Activated CD4-positive, alpha-beta T cell treated with anti-CD3 and anti-CD28 coated beads for 36 hours (primary cell): ENCODE data around the gene GLIS1. TPM values are rescaled to one million over a fixed set of nuclear protein-coding genes. Genes with fewer than 3 reads are reported as not detected.
A peak's percentile ranks its signal among the peaks of the same experiment; 100 is the strongest.
"Not testable (repeated sequence)": the region's sequence is repeated elsewhere in the genome, so short reads cannot be mapped to it uniquely, and the experiment has no call there.

ENCODE experiments used
- ATAC-seq: fragments of 200-7000 bp; cut with Tn5 transposase; one replicate; pipeline ENCODE4 v1.10.0; 2021; ENCODE audit warnings: mild to moderate bottlenecking, moderate library complexity
- CTCF ChIA-PET: fragments of 350-600 bp; sonication (Branson Sonifier 250); formaldehyde crosslinking; loops from one replicate; lab custom pipeline; 2021; ENCODE audit warnings: antibody characterized with exemption; lab: Charles Lee
- POLR2A ChIA-PET: fragments of 350-600 bp; sonication (Branson Sonifier 250); formaldehyde crosslinking; loops from one replicate; lab custom pipeline; 2021; ENCODE audit warnings: antibody characterized with exemption, inconsistent platforms; lab: Charles Lee
- DNase-seq: peaks from one replicate; pipeline ENCODE4 v3.0.0-alpha.2; 2020
- H3K27ac Mint-ChIP-seq: one replicate; pipeline ENCODE4 v1.8.0; 2021; ENCODE audit warnings: mixed read lengths
- H3K27me3 Mint-ChIP-seq: one replicate; pipeline ENCODE4 v1.8.0; 2021; ENCODE audit warnings: mixed read lengths
- H3K36me3 Mint-ChIP-seq: one replicate; pipeline ENCODE4 v1.8.0; 2021; ENCODE audit warnings: low read depth, mixed read lengths
- H3K4me1 Mint-ChIP-seq: one replicate; pipeline ENCODE4 v1.8.0; 2021; ENCODE audit warnings: mixed read lengths
- H3K4me3 Mint-ChIP-seq: one replicate; pipeline ENCODE4 v1.8.0; 2021; ENCODE audit warnings: mild to moderate bottlenecking, moderate library complexity, mixed read lengths
- H3K9me3 Mint-ChIP-seq: one replicate; pipeline ENCODE4 v1.8.0; 2021; ENCODE audit warnings: low read depth, mixed read lengths
- intact Hi-C, 2 experiments: fragments of 100-400 bp; cut with DNase I in 1 of 2; cut with micrococcal nuclease in 1 of 2; formaldehyde crosslinking; loops; one replicate each; pipeline versions ENCODE4 v1.14.2 to v1.15.1; 2022 to 2024; cut with DNase I, micrococcal nuclease
- total RNA-seq, 2 experiments: library from RNA; stranded (reverse); gene quantifications; one replicate each; pipeline ENCODE4 v1.2.3, GENCODE V29; 2021

GLIS1 gene
- total RNA-seq, 2 experiments from 2014 or later, result not detected

GRCh38 chr1:53557369-53557768, 181.6 kb downstream of the GLIS1 start:
- no peak overlapping the region for H3K4me3 Mint-ChIP-seq
- H3K4me1 Mint-ChIP-seq, result peaks cover 7% of the 10 kb centered on the region
- H3K36me3 Mint-ChIP-seq, result no peaks in the 10 kb centered on the region
- POLR2A ChIA-PET, result no interaction called here
- H3K9me3 Mint-ChIP-seq, result no peaks in the 10 kb centered on the region
- H3K27me3 Mint-ChIP-seq, result peaks cover 6% of the 10 kb centered on the region
- peak; percentile 0 for DNase-seq
- H3K27ac Mint-ChIP-seq, result no peak overlapping the region
- CTCF ChIA-PET, result no interaction called here
- no peak for ATAC-seq
- intact Hi-C loops, result no loop called here

- ChIA-PET CTCF (no interaction called here), POLR2A (no interaction called here)
- H3K9me3 Mint-ChIP-seq, result no peaks in the 10 kb centered on the region
- no peak for ATAC-seq
- intact Hi-C loops, result no loop called here
- H3K36me3 Mint-ChIP-seq, result no peaks in the 10 kb centered on the region
- H3K27ac Mint-ChIP-seq, result no peak overlapping the region
- DNase-seq, result peak; percentile 1
- H3K4me1 Mint-ChIP-seq, result peaks cover under 1% of the 10 kb centered on the region
- no peak overlapping the region for H3K4me3 Mint-ChIP-seq
- peaks cover under 1% of the 10 kb centered on the region for H3K27me3 Mint-ChIP-seq
These were observed 182.2 kb downstream of the GLIS1 start for GRCh38 chr1:53556657-53557227.

GRCh38 chr1:53555620-53556326, 183.2 kb downstream of the GLIS1 start:
- intact Hi-C loops, ATAC-seq, H3K4me3 Mint-ChIP-seq, H3K27me3 Mint-ChIP-seq, DNase-seq, POLR2A ChIA-PET, H3K36me3 Mint-ChIP-seq, H3K4me1 Mint-ChIP-seq, H3K27ac Mint-ChIP-seq, H3K9me3 Mint-ChIP-seq: not testable (repeated sequence)
- CTCF ChIA-PET, result interaction anchor here (0.6 kb wide), 1 partner anchor 35 kb away, joined by 3 read pairs; no protein-coding TSS in a partner anchor

GRCh38 chr1:53554592-53555305, 184.2 kb downstream of the GLIS1 start:
- ChIA-PET POLR2A (no interaction called here), CTCF (interaction anchor here (0.6 kb wide), 2 partner anchors 36 to 826 kb away, joined by 3 read pairs; no protein-coding TSS in a partner anchor)
- H3K4me3 Mint-ChIP-seq, result no peak overlapping the region
- no peaks in the 10 kb centered on the region for H3K27me3 Mint-ChIP-seq
- H3K9me3 Mint-ChIP-seq, result no peaks in the 10 kb centered on the region
- peak; percentile 1 for DNase-seq
- no peak for ATAC-seq
- H3K27ac Mint-ChIP-seq, result no peak overlapping the region
- no peaks in the 10 kb centered on the region for H3K36me3 Mint-ChIP-seq
- intact Hi-C loops, result no loop called here
- no peaks in the 10 kb centered on the region for H3K4me1 Mint-ChIP-seq

GRCh38 chr1:53553734-53554509, 185.0 kb downstream of the GLIS1 start:
- Mint-ChIP-seq H3K27me3 (no peaks in the 10 kb centered on the region), H3K9me3 (no peaks in the 10 kb centered on the region), H3K4me3 (no peak overlapping the region), H3K27ac (no peak overlapping the region), H3K4me1 (no peaks in the 10 kb centered on the region), H3K36me3 (no peaks in the 10 kb centered on the region)
- POLR2A ChIA-PET, result interaction anchor here (0.6 kb wide), 1 partner anchor 230 kb away, joined by 9 read pairs; no protein-coding TSS in a partner anchor
- DNase-seq (peak; percentile 17), ATAC-seq (peak; percentile 39)
- intact Hi-C loops, result no loop called here
- CTCF ChIA-PET, result interaction anchor here (0.7 kb wide), 1 partner anchor 8 kb away, joined by 3 read pairs; no protein-coding TSS in a partner anchor

- CTCF ChIA-PET, result interaction anchor here (0.6 to 0.7 kb wide), 3 partner anchors 9 to 467 kb away, joined by 3 read pairs; no protein-coding TSS in a partner anchor
- no peak overlapping the region for H3K27ac Mint-ChIP-seq
- DNase-seq (peak; percentile 42), ATAC-seq (peak; percentile 79)
- H3K36me3 Mint-ChIP-seq, result no peaks in the 10 kb centered on the region
- H3K4me1 Mint-ChIP-seq, result no peaks in the 10 kb centered on the region
- intact Hi-C loops, result no loop called here
- POLR2A ChIA-PET, result interaction anchor here (0.6 kb wide), 1 partner anchor 229 kb away, joined by 9 read pairs; no protein-coding TSS in a partner anchor
- no peaks in the 10 kb centered on the region for H3K9me3 Mint-ChIP-seq
- no peaks in the 10 kb centered on the region for H3K27me3 Mint-ChIP-seq
- no peak overlapping the region for H3K4me3 Mint-ChIP-seq
These were observed 185.8 kb downstream of the GLIS1 start for GRCh38 chr1:53552981-53553733.

GRCh38 chr1:53552146-53552861, 186.7 kb downstream of the GLIS1 start:
- no peak overlapping the region for H3K27ac Mint-ChIP-seq
- ChIA-PET CTCF (interaction anchor here (0.6 kb wide), 1 partner anchor 361 kb away, joined by 3 read pairs; no protein-coding TSS in a partner anchor), POLR2A (no interaction called here)
- no peaks in the 10 kb centered on the region for H3K27me3 Mint-ChIP-seq
- no peak overlapping the region for H3K4me3 Mint-ChIP-seq
- H3K36me3 Mint-ChIP-seq, result no peaks in the 10 kb centered on the region
- H3K9me3 Mint-ChIP-seq, result no peaks in the 10 kb centered on the region
- intact Hi-C loops, result no loop called here
- ATAC-seq (no peak), DNase-seq (no peak)
- no peaks in the 10 kb centered on the region for H3K4me1 Mint-ChIP-seq

GRCh38 chr1:53551428-53551995, 187.5 kb downstream of the GLIS1 start:
- POLR2A ChIA-PET, result no interaction called here
- intact Hi-C loops, result no loop called here

GRCh38 chr1:53550201-53550741, 188.7 kb downstream of the GLIS1 start:
- ChIA-PET CTCF (no interaction called here), POLR2A (no interaction called here)
- Mint-ChIP-seq H3K4me3 (no peak overlapping the region), H3K36me3 (no peaks in the 10 kb centered on the region), H3K27ac (no peak overlapping the region), H3K27me3 (no peaks in the 10 kb centered on the region), H3K4me1 (no peaks in the 10 kb centered on the region), H3K9me3 (no peaks in the 10 kb centered on the region)
- DNase-seq (peak; percentile 3), ATAC-seq (no peak)
- intact Hi-C loops, result no loop called here

More at GRCh38 chr1:53551428-53551995, 187.5 kb downstream of the GLIS1 start:
- H3K4me3 Mint-ChIP-seq, result no peak overlapping the region
- H3K27me3 Mint-ChIP-seq, result no peaks in the 10 kb centered on the region
- H3K9me3 Mint-ChIP-seq, result no peaks in the 10 kb centered on the region
- no peaks in the 10 kb centered on the region for H3K4me1 Mint-ChIP-seq
- DNase-seq, result peak; percentile 1
- no peak for ATAC-seq
- CTCF ChIA-PET, result no interaction called here
- H3K27ac Mint-ChIP-seq, result no peak overlapping the region
- H3K36me3 Mint-ChIP-seq, result no peaks in the 10 kb centered on the region

GRCh38 chr1:53549781-53550180, 189.2 kb downstream of the GLIS1 start:
- intact Hi-C loops, result no loop called here
- Mint-ChIP-seq H3K36me3 (no peaks in the 10 kb centered on the region), H3K4me3 (no peak overlapping the region), H3K4me1 (no peaks in the 10 kb centered on the region), H3K9me3 (no peaks in the 10 kb centered on the region), H3K27ac (no peak overlapping the region), H3K27me3 (no peaks in the 10 kb centered on the region)
- no peak for ATAC-seq
- ChIA-PET POLR2A (no interaction called here), CTCF (no interaction called here)
- peak; percentile 1 for DNase-seq
